HG02759 (cell line): ENCODE data around the gene SKAP2.

Experiments
- ATAC-seq: cut with Tn5 transposase; IDR thresholded peaks from one replicate; pipeline ENCODE4 v1.9.1; 2021; ENCODE audit warnings: mild to moderate bottlenecking, moderate library complexity; ENCODE audit not compliant: unreplicated experiment

Gene SKAP2

GRCh38 chr7:26779978-26780595 lies 84.3 kb downstream of the SKAP2 start:
- no peak for ATAC-seq

GRCh38 chr7:26777385-26777784 lies 87.0 kb downstream of the SKAP2 start:
- ATAC-seq = no peak

- no peak for ATAC-seq
Measured at GRCh38 chr7:26760501-26760900, 103.9 kb downstream of the SKAP2 start.

- no peak for ATAC-seq
Measured at GRCh38 chr7:26759108-26759507, 105.3 kb downstream of the SKAP2 start.

- no peak for ATAC-seq
Measured at GRCh38 chr7:26743205-26743604, 121.2 kb downstream of the SKAP2 start.

GRCh38 chr7:26735976-26736600 lies 128.3 kb downstream of the SKAP2 start:
- no peak for ATAC-seq

- no peak for ATAC-seq
Measured at GRCh38 chr7:26729150-26729775, 135.1 kb downstream of the SKAP2 start.

- ATAC-seq = no peak
Measured at GRCh38 chr7:26726051-26726450, 138.3 kb downstream of the SKAP2 start.

GRCh38 chr7:26724795-26725194 lies 139.6 kb downstream of the SKAP2 start:
- no peak for ATAC-seq

GRCh38 chr7:26723129-26723528 lies 141.3 kb downstream of the SKAP2 start:
- no peak for ATAC-seq

GRCh38 chr7:26721450-26721849 lies 142.9 kb downstream of the SKAP2 start:
- ATAC-seq = no peak

- no peak for ATAC-seq
Measured at GRCh38 chr7:26718063-26718462, 146.3 kb downstream of the SKAP2 start.

GRCh38 chr7:26714438-26714837 lies 150.0 kb downstream of the SKAP2 start:
- ATAC-seq = no peak

- ATAC-seq = no peak
Measured at GRCh38 chr7:26714006-26714405, 150.4 kb downstream of the SKAP2 start.

GRCh38 chr7:26709210-26709990 lies 155.0 kb downstream of the SKAP2 start:
- no peak for ATAC-seq

- no peak for ATAC-seq
Measured at GRCh38 chr7:26705567-26705966, 158.8 kb downstream of the SKAP2 start.

GRCh38 chr7:26704786-26705185 lies 159.6 kb downstream of the SKAP2 start:
- no peak for ATAC-seq

GRCh38 chr7:26704036-26704435 lies 160.4 kb downstream of the SKAP2 start:
- no peak for ATAC-seq

GRCh38 chr7:26700893-26701292 lies 163.5 kb downstream of the SKAP2 start:
- ATAC-seq = no peak

- no peak for ATAC-seq
Measured at GRCh38 chr7:26700386-26700785, 164.0 kb downstream of the SKAP2 start.

GRCh38 chr7:26699766-26700165 lies 164.6 kb downstream of the SKAP2 start:
- no peak for ATAC-seq

GRCh38 chr7:26698806-26699205 lies 165.6 kb downstream of the SKAP2 start:
- ATAC-seq = no peak
